SH-SY5Y (cell line): ENCODE data around the gene ENDOU.

Experiments
- GATA2 ChIP-seq: IDR thresholded peaks from 2 replicates; pipeline ENCODE4 v1.6.1; 2011; ENCODE audit warnings: mild to moderate bottlenecking, low read depth, low read length
- GATA3 ChIP-seq: IDR thresholded peaks from 2 replicates; pipeline ENCODE4 v1.6.1; 2011; ENCODE audit warnings: low read depth, mild to moderate bottlenecking, low read length, moderate library complexity

Gene ENDOU

DNA sequence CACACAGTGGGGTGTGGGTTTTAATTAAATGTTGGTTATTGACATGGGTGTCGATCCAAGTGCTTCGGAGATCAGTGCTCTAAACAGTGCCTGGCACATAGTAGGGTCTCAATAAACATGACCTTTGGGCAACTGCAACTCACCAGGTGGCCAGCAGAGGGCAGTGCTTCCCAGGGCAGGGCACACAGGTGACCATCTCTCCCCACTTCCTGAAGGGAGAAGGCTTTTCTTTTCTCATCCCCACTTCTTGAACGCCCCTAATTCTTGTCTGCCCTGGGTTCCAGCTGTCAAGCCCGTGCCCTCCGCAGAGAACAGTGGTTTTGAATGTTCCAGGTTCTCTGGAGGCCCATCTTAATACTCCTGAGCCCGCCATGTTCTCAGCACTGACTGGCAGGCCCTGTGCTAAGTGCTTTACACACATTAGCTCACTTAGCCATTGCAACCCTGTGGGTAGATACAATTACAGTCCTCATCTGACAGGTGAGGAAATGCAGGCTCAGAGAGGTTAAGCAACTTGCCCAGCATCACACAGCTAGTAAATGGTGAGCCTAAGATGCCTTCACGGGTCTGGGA is 17.0 kb upstream of the ENDOU start:
- TF ChIP-seq GATA2 (no peak), GATA3 (no peak)

DNA sequence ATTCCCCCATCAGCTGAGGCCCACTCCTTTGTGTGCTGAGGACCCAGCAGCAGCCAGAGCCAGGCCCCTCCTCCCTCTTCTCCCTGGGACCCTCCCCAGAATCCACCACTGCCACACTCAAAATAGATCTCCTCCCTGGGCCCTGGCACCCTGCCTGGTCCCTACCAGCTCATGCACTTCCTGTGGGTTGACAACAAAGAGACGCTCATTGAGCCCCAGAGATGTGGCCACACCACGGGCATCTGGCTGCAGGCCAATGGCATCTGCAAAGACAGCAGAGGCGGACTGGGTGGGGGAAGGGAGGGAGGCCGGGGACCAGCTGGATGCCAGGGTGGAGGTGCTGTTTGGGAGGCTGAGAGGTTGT is 16.0 kb upstream of the ENDOU start:
- TF ChIP-seq GATA2 (no peak), GATA3 (no peak)

DNA sequence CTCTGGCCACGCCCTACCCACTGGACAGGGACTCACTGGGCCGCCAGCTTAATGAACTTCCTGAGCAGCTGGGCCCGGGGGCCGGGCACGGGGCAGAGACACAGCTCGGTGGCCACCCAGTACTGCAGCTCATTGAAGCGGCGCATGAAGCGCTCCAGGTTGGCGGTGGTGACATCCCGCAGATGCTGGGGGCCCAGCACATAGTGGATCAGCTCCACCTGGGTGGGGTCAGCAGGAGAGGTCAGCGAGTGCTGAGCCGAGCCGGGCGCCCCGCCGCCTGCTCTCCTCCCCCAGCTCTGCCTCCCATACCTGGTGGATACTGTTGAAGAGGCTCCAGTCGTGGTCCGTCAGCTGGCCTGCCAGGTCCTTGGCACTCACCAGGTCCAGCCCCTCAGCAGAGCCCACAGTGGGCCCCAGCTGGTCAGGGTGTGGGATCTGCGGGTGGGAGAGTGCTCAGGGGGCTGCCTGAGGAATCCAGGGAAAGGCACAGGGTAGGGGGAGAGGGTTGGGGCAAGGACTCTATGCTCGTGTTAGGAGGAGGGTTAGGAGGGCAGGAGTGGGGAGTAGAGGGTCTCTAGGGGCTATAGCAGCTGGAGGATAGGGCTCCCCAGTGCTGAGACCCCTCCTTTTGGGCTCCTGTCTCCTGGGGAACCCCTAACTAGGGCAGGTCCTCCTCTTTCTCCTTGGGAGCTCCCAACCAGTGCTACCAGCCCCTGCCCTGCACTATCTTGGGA is 15.5 kb upstream of the ENDOU start:
- no peak for TF ChIP-seq GATA3

DNA sequence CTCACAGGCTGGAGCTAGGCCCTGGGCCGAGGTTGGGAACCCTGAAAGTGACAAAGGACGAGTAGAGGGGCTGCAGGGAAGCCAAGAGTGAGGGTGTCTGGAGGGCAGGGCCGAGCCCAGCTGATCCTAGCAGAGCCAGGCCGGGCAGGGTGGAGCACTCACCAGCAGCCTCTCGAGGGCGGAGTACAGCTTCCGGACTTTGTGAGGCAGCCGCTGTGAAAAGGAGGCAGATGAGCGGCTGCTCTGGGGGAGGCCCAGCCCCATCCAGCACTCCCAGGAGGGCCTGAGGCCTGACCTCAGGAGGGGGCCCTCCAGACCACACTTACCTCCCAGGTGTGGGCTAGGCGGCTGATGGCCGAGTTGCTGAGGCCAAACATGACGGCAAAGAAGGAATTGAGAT is 14.7 kb upstream of the ENDOU start:
- TF ChIP-seq GATA2 (no peak), GATA3 (no peak)

DNA sequence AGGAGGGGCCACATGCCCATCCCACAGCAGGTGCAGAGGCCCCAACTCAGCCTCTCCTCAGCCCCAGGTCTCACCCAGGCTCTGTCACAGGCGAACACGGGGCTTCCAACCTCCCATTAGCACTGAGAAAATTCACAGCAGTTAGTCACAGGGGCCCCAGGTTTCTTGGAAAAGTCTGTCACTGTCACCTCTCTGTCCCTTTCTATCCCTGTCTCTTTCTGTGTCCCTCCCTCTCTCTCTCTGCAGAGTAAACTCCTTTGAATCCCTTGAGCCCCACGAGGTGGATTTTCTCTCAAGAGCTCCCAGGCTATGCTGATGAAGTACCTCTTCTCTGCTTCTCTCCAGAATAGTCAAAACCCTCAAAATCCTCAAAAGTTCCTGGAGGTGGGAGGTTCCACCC is 14.0 kb upstream of the ENDOU start:
- TF ChIP-seq GATA3: no peak
- TF ChIP-seq GATA2: no peak

DNA sequence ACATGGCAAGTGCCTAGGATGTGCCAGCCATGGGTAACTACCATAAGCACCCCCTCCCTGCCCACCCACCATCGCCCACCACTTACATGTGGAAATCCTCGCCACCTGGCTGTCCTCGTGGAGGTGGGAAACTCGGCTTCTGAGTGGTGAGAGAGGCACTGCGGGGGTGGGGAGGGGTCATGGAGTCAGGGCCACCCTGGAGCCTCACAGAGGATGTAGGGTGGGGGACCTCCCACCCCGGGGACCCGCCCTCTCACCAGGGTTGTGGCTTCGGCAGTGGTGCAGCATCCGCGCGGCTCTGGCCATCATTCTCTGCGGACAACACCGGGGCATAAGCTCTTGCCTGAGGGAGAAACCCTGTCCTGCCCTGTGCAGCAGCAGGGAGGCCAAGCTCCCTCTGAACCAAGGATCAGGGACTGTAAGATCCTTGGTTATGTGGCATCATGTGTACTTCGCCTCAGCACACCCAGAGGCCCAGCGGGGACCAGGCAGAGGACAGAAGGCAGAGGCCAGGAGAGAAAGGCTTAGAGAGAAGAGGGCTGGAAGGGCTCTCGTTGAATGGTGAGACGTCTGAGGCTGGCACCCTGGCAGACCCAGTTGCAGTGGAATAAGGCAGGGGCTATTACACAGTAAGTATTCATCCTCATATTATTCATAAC is 12.8 kb upstream of the ENDOU start:
- TF ChIP-seq GATA2: no peak
- TF ChIP-seq GATA3: no peak

DNA sequence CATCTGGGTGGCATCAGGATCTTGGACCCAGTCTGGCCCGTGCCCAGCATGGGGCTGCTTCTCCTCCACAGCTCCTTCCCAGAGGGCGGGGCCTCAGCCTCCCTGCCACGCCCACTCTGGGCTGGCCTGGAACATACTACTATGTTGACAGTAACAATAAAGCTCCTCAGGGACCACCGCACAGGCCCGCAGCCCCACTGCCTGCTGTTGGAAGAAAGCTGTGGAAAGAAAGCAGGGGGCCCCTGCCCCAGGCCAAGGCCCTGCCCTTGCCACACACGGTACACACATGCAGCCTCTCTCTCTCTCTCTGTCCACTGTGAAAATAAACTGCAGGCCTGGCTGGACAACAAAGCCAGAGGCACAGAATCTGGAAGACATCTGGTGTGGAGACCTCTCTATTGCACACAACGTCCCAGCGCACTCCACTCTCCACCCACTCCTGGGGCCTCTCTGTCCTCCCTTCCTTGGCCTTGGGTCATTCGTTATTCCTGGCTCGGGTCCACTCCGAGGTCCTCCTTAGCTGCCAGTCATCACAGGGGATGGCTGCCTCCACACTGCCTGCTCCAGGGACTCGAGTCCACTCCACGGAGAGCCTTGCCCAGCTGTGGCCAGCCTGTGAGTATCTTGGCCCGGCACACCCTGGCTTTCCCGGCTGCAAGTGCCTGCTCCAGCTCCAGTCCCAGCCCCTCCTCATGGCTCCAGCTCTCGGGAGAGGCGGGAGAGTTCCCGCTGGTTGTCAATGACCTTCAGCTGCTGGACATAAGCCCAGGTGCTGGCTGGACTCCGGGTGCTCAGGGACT is 11.8 kb upstream of the ENDOU start:
- TF ChIP-seq GATA2 (no peak), GATA3 (no peak)

DNA sequence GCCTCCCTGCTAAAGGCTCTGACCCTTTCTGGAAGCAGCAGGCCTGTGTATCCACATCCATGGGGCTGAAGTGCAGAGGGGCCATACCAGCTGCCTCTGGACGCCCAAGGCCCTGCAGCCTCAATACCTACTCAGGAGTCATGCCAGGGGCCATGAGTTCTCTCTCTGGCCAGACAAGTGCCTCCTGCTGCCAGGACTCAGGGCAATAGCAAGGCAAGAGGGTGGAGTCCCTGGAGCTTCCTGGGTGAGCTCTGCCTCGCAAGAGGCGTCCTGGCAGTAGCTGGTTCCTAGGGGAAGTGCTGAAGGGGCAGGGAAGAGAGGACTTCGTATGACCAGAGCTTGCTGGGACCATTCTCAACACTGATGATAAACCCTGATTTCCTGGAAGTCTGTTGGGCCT is 10.9 kb upstream of the ENDOU start:
- no peak for TF ChIP-seq GATA3
- TF ChIP-seq GATA2: no peak

DNA sequence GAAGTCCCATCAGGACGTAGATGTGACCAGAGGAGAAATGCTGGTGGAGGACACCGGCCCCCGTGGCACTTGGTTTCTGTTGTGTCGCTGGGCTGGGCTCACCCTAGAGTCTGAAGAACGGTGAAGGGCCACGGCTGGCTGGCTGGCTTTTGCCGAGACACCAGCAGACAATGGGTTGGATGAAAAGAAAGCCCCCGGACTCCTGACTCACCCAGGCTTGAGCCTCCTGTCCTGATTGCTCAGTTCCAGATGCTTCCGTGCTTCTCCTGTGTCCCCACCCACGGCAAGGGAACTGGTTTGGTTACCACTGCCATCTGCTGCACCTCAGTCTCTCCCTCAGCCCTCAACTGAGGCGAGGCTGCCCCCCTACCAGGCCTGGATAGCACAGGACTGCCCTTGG is 10.4 kb upstream of the ENDOU start:
- TF ChIP-seq GATA3 (no peak), GATA2 (no peak)

DNA sequence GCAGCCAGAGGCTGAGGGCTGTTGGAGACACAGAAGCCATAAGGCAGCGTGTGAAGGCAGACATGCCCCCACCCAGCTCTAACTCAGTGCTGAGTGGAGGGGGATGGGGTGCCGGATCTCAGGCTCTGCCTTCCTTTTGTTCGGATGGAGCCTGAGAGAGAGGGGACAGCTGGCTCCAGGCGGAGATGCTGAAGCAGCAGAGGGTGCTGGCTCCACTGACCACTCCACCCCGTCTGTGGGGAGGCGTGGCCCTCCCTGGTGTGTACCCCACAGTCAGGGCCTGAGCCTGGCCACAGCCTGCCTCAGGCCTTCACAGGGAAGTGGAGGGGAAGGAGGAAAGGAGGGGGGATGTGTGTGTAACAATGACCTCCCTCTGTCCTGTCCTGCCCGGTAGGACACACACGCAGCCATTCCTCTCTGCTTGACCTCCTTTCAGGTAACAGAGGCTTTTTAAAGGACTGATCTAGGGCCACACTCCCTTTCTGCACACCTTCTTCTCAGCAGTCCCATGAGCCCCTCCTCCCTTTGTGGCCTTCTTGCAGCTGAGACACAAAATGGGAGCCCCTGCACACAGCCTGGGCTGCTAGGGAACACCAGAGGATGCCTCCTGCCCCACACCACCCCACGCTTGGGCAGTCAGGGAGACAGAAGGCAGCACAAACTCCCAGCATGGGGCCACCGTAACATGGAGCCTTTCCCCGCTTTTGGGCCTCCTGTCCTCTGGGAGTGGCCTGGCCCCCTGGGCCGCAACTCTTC is 9.6 kb upstream of the ENDOU start:
- TF ChIP-seq GATA2 (no peak), GATA3 (no peak)

DNA sequence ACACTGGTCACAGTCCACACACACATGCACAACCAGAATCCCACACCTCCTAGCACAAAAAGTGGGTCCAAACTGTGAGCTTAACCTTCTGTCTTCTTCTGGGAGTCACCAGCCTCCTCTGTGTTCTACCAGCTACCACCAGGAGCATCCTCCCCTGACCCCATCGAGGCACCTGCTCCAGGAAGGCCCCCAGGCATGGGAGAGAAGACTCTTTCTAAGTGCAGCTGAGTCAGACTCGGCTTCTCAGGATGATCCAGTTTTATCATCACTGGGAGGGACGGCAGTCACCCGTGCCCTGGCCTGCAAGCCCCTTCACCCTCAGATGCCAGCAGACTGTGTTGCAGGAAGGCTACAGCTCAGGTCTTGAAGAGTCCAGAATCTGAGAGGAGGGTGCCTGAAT is 7.9 kb upstream of the ENDOU start:
- no peak for TF ChIP-seq GATA3
- TF ChIP-seq GATA2: no peak

DNA sequence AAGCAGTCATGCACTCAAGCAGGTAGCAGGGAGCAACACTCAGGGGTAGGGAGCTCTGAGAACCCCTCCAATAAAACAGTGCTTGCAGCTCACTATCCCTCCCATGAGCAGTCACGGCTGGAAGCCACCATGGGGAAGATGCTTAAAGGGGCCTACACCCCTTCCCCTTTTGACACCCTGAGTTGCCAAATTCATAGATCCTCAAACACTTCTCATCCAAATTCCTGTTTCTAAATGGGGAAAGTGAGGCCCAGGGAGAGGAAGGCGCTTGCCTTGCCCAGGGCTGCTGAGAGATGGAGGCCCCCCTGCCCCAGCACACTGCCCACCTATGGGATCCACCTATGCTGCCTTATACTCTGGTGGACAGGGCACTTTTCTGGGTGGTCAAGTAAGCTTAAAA is 7.2 kb upstream of the ENDOU start:
- TF ChIP-seq GATA2 (no peak), GATA3 (no peak)

DNA sequence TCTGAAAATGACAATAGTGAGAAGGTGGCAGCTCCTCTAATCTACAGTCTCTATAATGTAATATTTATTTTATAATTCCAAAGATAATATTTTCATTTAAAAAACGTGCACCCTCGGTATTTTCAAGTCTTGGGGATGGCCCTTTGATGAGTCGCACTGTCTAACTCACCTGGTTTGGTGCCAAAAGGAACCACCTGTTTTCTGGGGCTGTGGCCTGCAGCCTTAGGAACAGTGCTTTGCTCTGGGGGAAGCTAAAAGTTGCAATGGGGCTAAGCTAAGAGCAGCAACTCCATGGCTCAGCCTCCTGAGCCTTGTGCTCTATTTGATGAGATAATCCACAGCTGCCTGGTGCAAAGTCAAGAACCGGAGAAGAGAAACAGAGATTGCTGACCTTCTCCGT is 6.4 kb upstream of the ENDOU start:
- no peak for TF ChIP-seq GATA2
- no peak for TF ChIP-seq GATA3

DNA sequence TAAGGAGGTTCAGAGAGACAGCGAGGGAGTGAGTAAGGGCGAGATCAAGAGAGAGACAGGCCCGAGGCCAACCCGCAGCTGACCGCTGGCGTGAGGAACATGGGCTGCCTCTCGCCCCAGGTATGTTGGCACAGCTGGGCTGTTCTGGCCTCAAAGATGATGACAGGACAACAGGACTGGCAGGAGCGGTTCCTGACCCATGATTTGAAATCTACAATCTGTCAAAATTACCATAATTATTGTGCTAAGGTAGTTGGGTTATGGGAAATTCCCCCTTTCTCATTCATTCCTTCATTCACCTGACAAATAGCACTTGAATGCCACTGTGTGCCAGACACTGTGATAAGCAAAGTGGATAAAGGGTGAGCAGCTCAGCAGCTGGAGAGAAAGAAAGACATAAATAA is 5.1 kb upstream of the ENDOU start:
- TF ChIP-seq GATA3 (no peak), GATA2 (no peak)

DNA sequence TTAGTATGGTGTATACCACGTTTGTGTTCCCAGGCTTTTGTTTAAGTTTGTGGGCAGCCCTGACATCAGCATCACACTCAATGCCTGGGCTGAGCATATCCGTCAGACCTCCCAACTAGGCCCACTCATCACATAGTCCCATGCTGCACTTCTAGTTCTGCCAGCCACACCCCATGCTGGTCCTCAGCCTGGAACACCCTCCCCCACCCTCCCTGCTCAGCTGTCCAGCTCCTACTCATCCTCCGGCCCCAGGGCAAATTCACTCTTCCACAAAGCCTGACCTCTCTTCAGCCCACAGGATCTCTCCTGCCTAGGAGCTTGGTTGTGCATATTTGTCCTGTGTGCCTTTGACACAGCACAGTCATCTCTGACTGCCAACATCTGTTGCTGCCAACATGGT is 3.9 kb upstream of the ENDOU start:
- no peak for TF ChIP-seq GATA3
- no peak for TF ChIP-seq GATA2
